ENCODE data around the gene ALDH18A1.
"Not testable (repeated sequence)": the region's sequence is repeated elsewhere in the genome, so short reads cannot be mapped to it uniquely, and the experiment has no call there.

Gene ALDH18A1

GRCh38 chr10:95656291-95657164 is at the start of gene ALDH18A1:
ALDH18A1 (minus strand) TSS chr10:95656711; CDS start chr10:95653377, 3,334 bp downstream.
- DNase-seq (ENCODE audit: low spot score): peak; percentile 79

DNA sequence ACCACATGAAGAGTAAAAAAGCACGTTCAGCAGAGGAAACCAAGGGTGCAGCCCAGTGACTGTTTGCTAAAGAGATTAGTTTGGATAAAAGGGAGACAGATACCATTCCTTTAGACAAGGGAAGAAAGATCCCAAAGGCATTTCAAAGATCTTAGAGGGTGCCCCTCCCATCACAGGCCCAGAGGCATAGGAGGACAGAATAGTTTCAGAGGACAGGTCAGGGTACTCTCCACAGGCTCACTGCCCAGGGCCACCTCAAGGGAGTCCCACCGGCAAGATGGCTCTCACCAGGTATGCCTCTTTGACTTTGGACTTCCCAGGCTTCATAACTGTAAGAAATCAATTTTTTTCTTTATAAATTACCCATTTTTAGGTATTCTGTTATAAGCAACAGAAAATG is 41.9 kb upstream of the ALDH18A1 start:
- DNase-seq (ENCODE audit: low spot score): no peak

DNA sequence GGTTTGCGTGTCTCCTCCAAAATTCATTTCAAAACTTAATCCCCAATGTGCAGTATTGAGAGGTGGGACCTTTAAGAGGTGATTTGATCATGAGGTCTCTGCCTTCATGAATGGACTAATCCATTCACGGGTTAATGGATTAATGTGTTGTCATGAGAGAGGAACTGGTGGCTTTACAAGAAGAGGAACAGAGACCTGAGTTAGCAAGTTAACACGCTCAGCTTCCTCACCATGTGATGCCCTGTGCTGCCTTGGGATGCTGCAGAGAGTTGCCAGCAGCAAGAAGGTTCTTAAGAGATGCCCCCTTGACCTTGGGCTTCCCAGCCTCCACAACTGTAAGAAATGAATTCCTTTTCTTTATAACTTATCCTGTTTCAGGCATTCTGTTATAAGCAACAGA is 40.9 kb upstream of the ALDH18A1 start:
- DNase-seq (ENCODE audit: low spot score): no peak

- no peak for DNase-seq (ENCODE audit: low spot score)
Measured at GRCh38 chr10:95694665-95695064, 38.2 kb upstream of the ALDH18A1 start.

- peak; percentile 99 for DNase-seq (ENCODE audit: low spot score)
Measured at GRCh38 chr10:95693668-95694534, 37.4 kb upstream of the ALDH18A1 start, which contains the start of gene TCTN3. TCTN3 (minus strand) TSS chr10:95693927; CDS start chr10:95693899, 28 bp downstream.

DNA sequence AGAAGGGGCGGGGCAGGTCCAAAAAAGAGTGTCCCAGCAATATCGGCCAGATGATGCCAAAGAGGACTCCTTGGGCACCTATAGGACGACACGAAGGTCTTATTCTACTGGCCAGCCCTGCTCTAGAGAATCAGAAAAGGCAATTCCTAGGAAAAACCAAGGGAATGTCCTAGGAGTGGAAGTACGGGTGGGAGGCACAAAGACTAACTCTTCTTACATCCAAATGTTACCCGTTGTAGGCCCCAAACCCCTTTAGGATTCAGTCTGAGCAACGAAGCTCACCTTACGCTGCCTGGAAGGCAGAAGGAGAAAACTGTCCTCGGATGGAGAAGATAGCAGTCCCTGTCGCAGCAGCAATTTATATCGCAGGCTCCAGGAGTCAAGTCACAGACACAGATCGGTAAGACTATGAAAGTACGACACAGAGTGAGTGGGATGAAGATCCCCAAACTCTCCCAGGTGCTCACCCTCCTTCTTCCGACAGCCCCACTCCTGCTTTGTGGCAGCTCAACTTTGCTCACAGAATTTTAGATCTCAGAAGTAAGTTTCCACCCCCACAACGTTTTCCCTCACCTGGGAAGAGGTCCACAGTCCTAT is 36.7 kb upstream of the ALDH18A1 start:
- peak; percentile 8 for DNase-seq (ENCODE audit: low spot score)

DNA sequence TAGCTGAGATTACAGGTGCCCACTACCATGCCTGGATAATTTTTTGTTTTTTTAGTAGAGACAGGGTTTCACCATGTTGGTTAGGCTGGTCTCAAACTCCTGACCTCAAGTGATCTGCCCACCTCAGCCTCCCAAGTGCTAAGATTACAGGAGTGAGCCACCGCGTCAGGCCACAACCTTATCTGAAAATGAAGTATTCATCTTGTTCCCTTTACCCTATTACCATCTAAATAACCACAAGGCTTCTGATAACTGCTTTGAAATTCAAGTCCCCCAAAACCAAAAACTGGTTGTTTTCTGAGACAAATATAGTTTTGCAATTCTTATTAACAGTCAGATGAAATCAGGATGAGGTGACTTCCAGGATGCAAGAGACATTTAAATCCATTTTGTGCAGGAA is 34.8 kb upstream of the ALDH18A1 start:
- DNase-seq (ENCODE audit: low spot score): no peak

DNA sequence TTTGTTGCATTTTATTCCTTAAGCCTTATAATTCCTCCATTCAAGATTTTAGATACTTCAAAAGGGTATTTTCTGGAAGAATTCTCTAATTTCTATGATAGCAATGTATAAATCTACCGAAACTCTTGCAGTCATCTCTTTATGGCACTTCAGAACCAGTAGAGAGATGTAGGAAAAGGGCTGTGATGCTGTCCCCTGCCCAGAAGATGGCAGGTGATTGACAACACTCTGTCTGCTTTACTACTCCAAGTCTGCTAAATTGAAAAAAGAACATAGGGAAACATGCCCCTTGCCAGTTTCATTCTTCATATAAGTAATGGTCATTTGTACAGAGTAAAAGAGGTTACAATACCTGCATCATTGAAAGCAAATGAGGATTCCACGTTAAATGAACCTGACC is 32.1 kb upstream of the ALDH18A1 start:
- DNase-seq (ENCODE audit: low spot score): no peak

DNA sequence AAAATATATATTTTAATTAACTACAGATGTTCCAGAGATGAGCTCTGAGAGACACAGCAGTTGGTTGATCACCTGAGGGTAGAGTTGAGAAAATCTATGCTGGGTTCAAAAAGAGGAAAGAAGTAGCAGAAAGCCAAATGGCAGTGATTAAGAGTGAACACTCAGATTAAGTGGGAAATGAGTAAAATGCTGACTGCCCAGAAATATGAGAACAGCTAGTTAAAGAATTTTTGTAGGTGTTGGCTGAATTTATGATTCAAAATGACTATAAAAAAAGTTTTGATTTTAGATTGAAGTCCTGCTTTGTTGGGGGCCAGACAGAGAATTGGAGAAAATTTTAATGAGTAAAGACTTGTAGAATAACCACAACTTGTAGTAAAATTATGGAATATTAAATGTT is 27.5 kb upstream of the ALDH18A1 start:
- DNase-seq (ENCODE audit: low spot score): no peak

GRCh38 chr10:95675403-95676116 is 19.0 kb upstream of the ALDH18A1 start:
- no peak for DNase-seq (ENCODE audit: low spot score)

DNA sequence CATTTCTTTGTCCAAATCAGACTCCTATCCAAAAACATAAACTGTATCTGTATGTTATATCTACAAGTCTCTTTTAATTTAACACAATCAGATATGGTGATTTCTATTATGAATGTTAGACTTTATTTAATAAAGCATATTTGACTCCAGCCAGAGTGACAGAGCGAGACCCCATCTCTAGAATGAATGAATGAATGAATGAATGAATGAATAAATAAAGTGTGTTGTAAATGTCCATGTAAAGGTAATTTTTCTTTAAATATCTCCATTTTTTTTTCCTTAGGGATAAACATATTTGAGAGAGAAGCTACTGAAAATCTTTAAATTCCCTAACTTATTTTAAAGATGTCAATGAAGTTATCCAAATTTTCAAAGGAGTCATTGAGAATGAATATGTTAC is 18.1 kb upstream of the ALDH18A1 start:
- DNase-seq (ENCODE audit: low spot score): no peak

DNA sequence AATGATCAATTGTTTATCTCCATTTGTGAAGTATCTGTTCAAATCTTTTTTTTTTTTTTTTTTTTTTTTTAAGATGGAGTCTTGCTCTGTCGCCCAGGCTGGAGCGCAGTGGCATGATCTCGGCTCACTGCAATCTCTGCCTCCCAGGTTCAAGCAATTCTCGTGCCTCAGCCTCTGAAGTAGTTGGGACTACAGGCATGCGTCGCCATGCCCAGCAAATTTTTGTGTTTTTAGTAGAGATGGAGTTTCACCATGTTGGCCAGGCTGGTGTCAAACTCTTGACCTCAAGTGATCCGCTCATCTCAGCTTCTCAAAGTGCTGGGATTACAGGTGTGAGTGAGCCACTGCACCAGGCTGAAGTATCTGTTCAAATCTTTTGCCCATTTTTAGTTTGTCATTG is 16.1 kb upstream of the ALDH18A1 start:
- not testable (repeated sequence) for DNase-seq (ENCODE audit: low spot score)

GRCh38 chr10:95664543-95664942 is 8.0 kb upstream of the ALDH18A1 start:
- DNase-seq (ENCODE audit: low spot score): no peak

DNA sequence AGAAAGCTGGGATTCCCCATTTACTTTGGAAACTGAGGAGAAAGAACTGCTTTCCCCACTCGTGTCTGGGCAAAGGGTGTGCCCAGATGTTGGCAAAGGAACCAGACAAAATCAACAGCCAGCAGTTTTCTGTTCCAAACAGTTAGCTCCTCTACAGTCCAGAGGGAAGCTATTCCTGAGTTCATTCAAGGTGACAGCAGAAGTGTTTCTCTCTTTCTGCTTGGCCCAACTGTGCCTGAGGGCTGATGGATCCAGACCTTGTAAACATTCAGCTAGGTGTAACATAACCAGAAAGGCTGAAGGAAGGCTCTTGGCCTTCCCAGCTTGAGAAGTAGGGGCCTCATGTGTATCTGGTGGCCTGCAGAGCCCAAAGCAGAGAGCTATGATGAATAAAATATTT is 7.0 kb upstream of the ALDH18A1 start:
- DNase-seq (ENCODE audit: low spot score): no peak

DNA sequence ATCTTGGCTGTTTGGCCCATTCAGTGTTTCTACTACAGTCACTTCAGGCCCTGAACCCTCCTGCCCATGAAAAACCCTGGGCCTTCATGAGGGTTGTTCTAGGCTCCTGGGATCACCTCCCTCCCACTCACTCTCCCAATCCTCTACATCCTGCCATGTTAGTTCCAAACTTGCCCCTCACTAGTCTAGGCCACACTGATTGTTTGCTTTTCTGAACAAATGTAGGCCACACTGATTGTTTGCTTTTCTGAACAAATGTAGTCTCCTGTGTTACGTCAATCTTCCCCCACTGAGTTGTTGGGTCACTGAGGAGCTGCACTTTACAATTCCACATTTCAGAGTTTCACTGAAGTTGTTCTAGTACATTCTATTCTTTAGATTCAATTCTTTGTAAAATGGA is 5.3 kb upstream of the ALDH18A1 start:
- DNase-seq (ENCODE audit: low spot score): no peak

- no peak for DNase-seq (ENCODE audit: low spot score)
Measured at GRCh38 chr10:95660283-95660682, 3.8 kb upstream of the ALDH18A1 start.

DNA sequence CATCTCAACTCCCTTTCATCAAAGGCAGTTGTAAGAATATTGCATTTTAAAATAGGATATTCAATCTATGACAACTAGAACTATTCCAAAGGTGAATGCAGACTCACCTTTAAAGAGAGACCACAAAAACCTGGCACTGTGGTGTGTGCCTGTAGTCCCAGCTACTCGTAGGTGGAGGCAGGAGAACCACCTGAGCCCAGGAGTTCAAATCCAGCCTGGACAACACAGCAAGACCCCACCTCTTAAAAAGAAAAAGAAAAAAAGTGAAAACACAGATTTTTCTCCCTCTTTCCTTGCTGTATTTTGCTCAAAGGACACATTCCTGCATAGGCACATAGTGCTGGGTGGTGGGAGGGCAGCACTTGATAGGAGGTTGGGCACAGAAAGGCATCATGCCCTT is 739 bp upstream of the ALDH18A1 start:
- no peak for DNase-seq (ENCODE audit: low spot score)

GRCh38 chr10:95655571-95656290 is 780 bp downstream of the ALDH18A1 start:
- DNase-seq (ENCODE audit: low spot score): peak; percentile 21

- DNase-seq (ENCODE audit: low spot score): no peak
Measured at GRCh38 chr10:95653895-95654294, 2.6 kb downstream of the ALDH18A1 start.

GRCh38 chr10:95651346-95652060 is 5.0 kb downstream of the ALDH18A1 start:
- no peak for DNase-seq (ENCODE audit: low spot score)

GRCh38 chr10:95650232-95650631 is 6.3 kb downstream of the ALDH18A1 start:
- no peak for DNase-seq (ENCODE audit: low spot score)
